ENCODE data around the gene BNIP5. TPM values are rescaled to one million over a fixed set of nuclear protein-coding genes. Genes with fewer than 3 reads are reported as not detected.
"Not testable (repeated sequence)": the region's sequence is repeated elsewhere in the genome, so short reads cannot be mapped to it uniquely, and the experiment has no call there.

Gene BNIP5
- total RNA-seq, 1 donor from 2014 or later = 0.10 TPM

GRCh38 chr6:36340618-36341454 is 4.1 kb upstream of the BNIP5 start:
- DNase-seq (ENCODE audit: low spot score, unreplicated experiment) = peak; percentile 67
- Mint-ChIP-seq H3K9me3 (ENCODE audit: low read depth) (no peaks in the 10 kb centered on the region), H3K4me1 (ENCODE audit: low read depth) (peaks cover 4% of the 10 kb centered on the region), H3K27ac (no peak overlapping the region), H3K36me3 (ENCODE audit: insufficient read depth) (no peaks in the 10 kb centered on the region), H3K4me3 (ENCODE audit: low read depth) (peak overlapping the region; percentile 53), H3K27me3 (peaks cover 32% of the 10 kb centered on the region)
- TF ChIP-seq CTCF (IDR thresholded peaks at IDR 0.05; ENCODE audit: unreplicated experiment) = peak; percentile 98

GRCh38 chr6:36340306-36340617 is 3.6 kb upstream of the BNIP5 start:
- no peak for DNase-seq (ENCODE audit: low spot score, unreplicated experiment)
- Mint-ChIP-seq H3K27ac (no peak overlapping the region), H3K9me3 (ENCODE audit: low read depth) (no peaks in the 10 kb centered on the region), H3K4me3 (ENCODE audit: low read depth) (no peak overlapping the region), H3K36me3 (ENCODE audit: insufficient read depth) (no peaks in the 10 kb centered on the region), H3K27me3 (peaks cover 32% of the 10 kb centered on the region), H3K4me1 (ENCODE audit: low read depth) (peaks cover 8% of the 10 kb centered on the region)
- TF ChIP-seq CTCF (IDR thresholded peaks at IDR 0.05; ENCODE audit: unreplicated experiment) = no peak

GRCh38 chr6:36339146-36339545 is 2.5 kb upstream of the BNIP5 start:
- DNase-seq (ENCODE audit: low spot score, unreplicated experiment) = no peak
- Mint-ChIP-seq H3K4me1 (ENCODE audit: low read depth) (peaks cover 19% of the 10 kb centered on the region), H3K36me3 (ENCODE audit: insufficient read depth) (no peaks in the 10 kb centered on the region), H3K4me3 (ENCODE audit: low read depth) (no peak overlapping the region), H3K27ac (no peak overlapping the region), H3K27me3 (peaks cover 32% of the 10 kb centered on the region), H3K9me3 (ENCODE audit: low read depth) (no peaks in the 10 kb centered on the region)
- TF ChIP-seq CTCF (IDR thresholded peaks at IDR 0.05; ENCODE audit: unreplicated experiment) = no peak

- DNase-seq (ENCODE audit: low spot score, unreplicated experiment); H3K4me3 Mint-ChIP-seq (ENCODE audit: low read depth); H3K9me3 Mint-ChIP-seq (ENCODE audit: low read depth); H3K27ac Mint-ChIP-seq; H3K36me3 Mint-ChIP-seq (ENCODE audit: insufficient read depth): not testable (repeated sequence)
- peaks cover 19% of the 10 kb centered on the region for H3K4me1 Mint-ChIP-seq (ENCODE audit: low read depth)
- H3K27me3 Mint-ChIP-seq = peaks cover 32% of the 10 kb centered on the region
These were observed 1.5 kb upstream of the BNIP5 start for GRCh38 chr6:36338223-36338622.

GRCh38 chr6:36337814-36338213 is 1.1 kb upstream of the BNIP5 start:
- no peak for TF ChIP-seq CTCF (IDR thresholded peaks at IDR 0.05; ENCODE audit: unreplicated experiment)
- Mint-ChIP-seq H3K36me3 (ENCODE audit: insufficient read depth) (no peaks in the 10 kb centered on the region), H3K9me3 (ENCODE audit: low read depth) (no peaks in the 10 kb centered on the region), H3K4me1 (ENCODE audit: low read depth) (peaks cover 19% of the 10 kb centered on the region), H3K27ac (no peak overlapping the region), H3K4me3 (ENCODE audit: low read depth) (no peak overlapping the region), H3K27me3 (peaks cover 29% of the 10 kb centered on the region)
- no peak for DNase-seq (ENCODE audit: low spot score, unreplicated experiment)

- H3K27ac Mint-ChIP-seq = no peak overlapping the region
- no peaks in the 10 kb centered on the region for H3K9me3 Mint-ChIP-seq (ENCODE audit: low read depth)
- no peak overlapping the region for H3K4me3 Mint-ChIP-seq (ENCODE audit: low read depth)
- peaks cover 30% of the 10 kb centered on the region for H3K27me3 Mint-ChIP-seq
- H3K4me1 Mint-ChIP-seq (ENCODE audit: low read depth) = peaks cover 19% of the 10 kb centered on the region
- no peaks in the 10 kb centered on the region for H3K36me3 Mint-ChIP-seq (ENCODE audit: insufficient read depth)
- DNase-seq (ENCODE audit: low spot score, unreplicated experiment) = no peak
- no peak for TF ChIP-seq CTCF (IDR thresholded peaks at IDR 0.05; ENCODE audit: unreplicated experiment)
These were observed 429 bp downstream of the BNIP5 start for GRCh38 chr6:36336208-36336710.

Data from progenitor cell of endocrine pancreas (in vitro differentiated cells).